IMR-90 (cell line): ENCODE measurements around the gene TRAP1. TPM values are rescaled to one million over a fixed set of nuclear protein-coding genes. Genes with fewer than 3 reads are reported as not detected.

ENCODE experiments used
- ATAC-seq: fragments of 200-7000 bp; cut with Tn5 transposase; 2 replicates; pipeline ENCODE4 v1.9.1; 2020; ENCODE audit warnings: low read depth, mild to moderate bottlenecking, moderate library complexity
- BruUV-seq: library from RNA; stranded (reverse); fragments of 400-500 nt; replicated peaks from 2 replicates; lab custom pipeline; 2021; lab: Mats Ljungman, UMichigan
- CTCF ChIA-PET: fragments of 300-600 bp; formaldehyde crosslinking; extraction: SDS; loops from one replicate; lab custom pipeline; 2021; ENCODE audit warnings: antibody characterized with exemption; lab: Yijun Ruan, JAX
- POLR2A ChIA-PET: fragments of 300-600 bp; sonication (Branson Sonifier 250); formaldehyde crosslinking; loops from one replicate; lab custom pipeline; 2022; ENCODE audit warnings: antibody characterized with exemption; ENCODE audit not compliant: unreplicated experiment; lab: Charles Lee
- DNase-seq: peaks from one replicate; pipeline ENCODE4 v3.0.0; 2013
- H2AFZ ChIP-seq: replicated peaks from 2 replicates; pipeline ENCODE3; 2013; ENCODE audit warnings: low read length, mild to moderate bottlenecking; ENCODE audit not compliant: poor library complexity
- H2AK5ac ChIP-seq: 2 replicates; pipeline ENCODE4 v1.6.1; 2013; ENCODE audit warnings: low read depth, low read length, inconsistent platforms
- H2AK9ac ChIP-seq: replicated peaks from 2 replicates; pipeline ENCODE3; 2013; ENCODE audit warnings: mild to moderate bottlenecking, low read depth, low read length, moderate library complexity; ENCODE audit not compliant: poor library complexity
- H2BK120ac ChIP-seq: 2 replicates; pipeline ENCODE4 v1.6.1; 2013; ENCODE audit warnings: low read depth, low read length, inconsistent platforms
- H2BK15ac ChIP-seq: 3 replicates; pipeline ENCODE4 v1.6.1; 2013; ENCODE audit warnings: low read depth, low read length, inconsistent platforms
- H2BK20ac ChIP-seq: 2 replicates; pipeline ENCODE4 v1.6.1; 2013; ENCODE audit warnings: low read depth, mild to moderate bottlenecking, inconsistent platforms, low read length, moderate library complexity
- H2BK5ac ChIP-seq: 2 replicates; pipeline ENCODE4 v1.6.1; 2013; ENCODE audit warnings: mild to moderate bottlenecking, low read depth, low read length, inconsistent platforms; ENCODE audit not compliant: poor library complexity, severe bottlenecking
- H3K14ac ChIP-seq: replicated peaks from 2 replicates; pipeline ENCODE4 v1.6.1; 2013; ENCODE audit warnings: low read depth, low read length, inconsistent platforms
- H3K18ac ChIP-seq: 2 replicates; pipeline ENCODE4 v1.6.1; 2013; ENCODE audit warnings: low read depth, low read length, control low read depth
- H3K23ac ChIP-seq: 2 replicates; pipeline ENCODE4 v1.6.1; 2013; ENCODE audit warnings: low read depth, low read length, inconsistent platforms
- H3K27ac ChIP-seq: 2 replicates; pipeline ENCODE4 v1.5.1; 2013; ENCODE audit warnings: mild to moderate bottlenecking, control low read depth, low read length; ENCODE audit not compliant: insufficient read depth
- H3K27me3 ChIP-seq: 2 replicates; pipeline ENCODE4 v1.6.1; 2013; ENCODE audit warnings: low read length; ENCODE audit not compliant: control insufficient read depth, insufficient read depth
- H3K36me3 ChIP-seq: 2 replicates; pipeline ENCODE4 v1.6.1; 2013; ENCODE audit warnings: low read length, mixed read lengths; ENCODE audit not compliant: control insufficient read depth, insufficient read depth
- H3K4ac ChIP-seq: 2 replicates; pipeline ENCODE4 v1.6.1; 2013; ENCODE audit warnings: low read depth, low read length, inconsistent platforms
- H3K4me1 ChIP-seq: 2 replicates; pipeline ENCODE4 v1.6.1; 2013; ENCODE audit warnings: low read length, mixed read lengths; ENCODE audit not compliant: control insufficient read depth, insufficient read depth
- H3K4me2 ChIP-seq: 2 replicates; pipeline ENCODE4 v1.6.1; 2013; ENCODE audit warnings: low read depth, mild to moderate bottlenecking, control low read depth, low read length, moderate library complexity
- H3K4me3 ChIP-seq: 2 replicates; pipeline ENCODE4 v1.5.1; 2013; ENCODE audit warnings: low read depth, mild to moderate bottlenecking, control low read depth, low read length, moderate library complexity; ENCODE audit not compliant: insufficient read depth
- H3K56ac ChIP-seq: 2 replicates; pipeline ENCODE4 v1.6.1; 2013; ENCODE audit warnings: low read length, inconsistent platforms; ENCODE audit not compliant: insufficient read depth; ENCODE audit errors: extremely low read depth
- H3K79me1 ChIP-seq, 2 experiments: 2 replicates each; pipeline ENCODE4 v1.6.1; 2013; ENCODE audit warnings: low read length in 2 of 2, inconsistent platforms in 1 of 2, low read depth in 1 of 2
- H3K9ac ChIP-seq: 2 replicates; pipeline ENCODE4 v1.6.1; 2013; ENCODE audit warnings: low read depth, low read length, control low read depth
- H3K9me1 ChIP-seq: 2 replicates; pipeline ENCODE4 v1.6.1; 2013; ENCODE audit warnings: low read length, inconsistent platforms; ENCODE audit not compliant: insufficient read depth
- H3K9me3 ChIP-seq: 2 replicates; pipeline ENCODE4 v1.6.1; 2013; ENCODE audit warnings: low read length; ENCODE audit not compliant: control insufficient read depth, insufficient read depth
- H4K20me1 ChIP-seq: 2 replicates; pipeline ENCODE4 v1.6.1; 2013; ENCODE audit warnings: low read length, inconsistent platforms; ENCODE audit not compliant: insufficient read depth
- H4K5ac ChIP-seq: 2 replicates; pipeline ENCODE4 v1.6.1; 2013; ENCODE audit warnings: mild to moderate bottlenecking, low read depth, low read length, control low read depth
- H4K8ac ChIP-seq, 2 experiments: 2 replicates each; pipeline ENCODE4 v1.6.1; 2013; ENCODE audit warnings: low read depth in 2 of 2, low read length in 2 of 2, control low read depth in 1 of 2, inconsistent platforms in 1 of 2
- H4K91ac ChIP-seq: 2 replicates; pipeline ENCODE4 v1.6.1; 2013; ENCODE audit warnings: low read depth, low read length, inconsistent platforms; ENCODE audit not compliant: insufficient read depth
- BHLHE40 ChIP-seq: fragments of 150-350 bp; IDR thresholded peaks from 2 replicates; pipeline ENCODE4 v1.6.1; 2016; ENCODE audit warnings: mild to moderate bottlenecking, low read depth, low read length
- CHD1 ChIP-seq: IDR thresholded peaks from 2 replicates; pipeline ENCODE4 v1.6.1; 2012; ENCODE audit warnings: low read depth, low read length, improper control_type of control experiment
- FOS ChIP-seq: fragments of 150-350 bp; IDR thresholded peaks from 2 replicates; pipeline ENCODE4 v1.6.1; 2016; ENCODE audit warnings: low read depth, low read length
- MAFK ChIP-seq: IDR thresholded peaks from 2 replicates; pipeline ENCODE4 v1.6.1; 2012; ENCODE audit warnings: low read depth, low read length, improper control_type of control experiment
- MAZ ChIP-seq: IDR thresholded peaks from 2 replicates; pipeline ENCODE4 v1.6.1; 2012; ENCODE audit warnings: low read depth, mild to moderate bottlenecking, low read length, improper control_type of control experiment, moderate library complexity, borderline replicate concordance
- MXI1 ChIP-seq: IDR thresholded peaks from 2 replicates; pipeline ENCODE4 v1.6.1; 2012; ENCODE audit warnings: low read depth, mild to moderate bottlenecking, low read length, moderate library complexity, borderline replicate concordance
- NFE2L2 ChIP-seq: fragments of 150-350 bp; IDR thresholded peaks from 2 replicates; pipeline ENCODE4 v1.6.1; 2016; ENCODE audit warnings: low read depth, mild to moderate bottlenecking, low read length
- POLR2A ChIP-seq: IDR thresholded peaks from 2 replicates; pipeline ENCODE4 v1.6.1; 2012; ENCODE audit warnings: mild to moderate bottlenecking, low read depth, low read length
- RAD21 ChIP-seq: IDR thresholded peaks from 2 replicates; pipeline ENCODE4 v1.6.1; 2012; ENCODE audit warnings: low read length, improper control_type of control experiment
- RCOR1 ChIP-seq: IDR thresholded peaks from 2 replicates; pipeline ENCODE4 v1.6.1; 2012; ENCODE audit warnings: mild to moderate bottlenecking, low read length, improper control_type of control experiment; ENCODE audit not compliant: insufficient replicate concordance
- RFX5 ChIP-seq: IDR thresholded peaks from 2 replicates; pipeline ENCODE4 v1.8.0; 2012; ENCODE audit warnings: low read depth, mild to moderate bottlenecking, low read length, moderate library complexity
- SMC3 ChIP-seq: fragments of 150-350 bp; IDR thresholded peaks from 2 replicates; pipeline ENCODE4 v1.6.1; 2016; ENCODE audit warnings: low read depth, mild to moderate bottlenecking, antibody characterized with exemption, low read length, moderate library complexity
- WGBS, 2 experiments: methylation state at CpG; one replicate each; pipeline versions ENCODE4 v1.1.5 to v1.1.7; 2013; ENCODE audit warnings: missing lambda C conversion rate in 2 of 2; ENCODE audit not compliant: insufficient read length in 1 of 2; ENCODE audit errors: extremely low coverage in 2 of 2; 5-methylcytosine and 5-hydroxymethylcytosine counted together
- dilution Hi-C: fragments of 300-500 bp; cut with HindIII; formaldehyde crosslinking; loops from one replicate; pipeline ENCODE4 v1.14.3; 2018; ENCODE audit warnings: low sequenced_read_pairs; ENCODE audit not compliant: unreplicated experiment
- in situ Hi-C: fragments of 300-500 bp; cut with MboI; formaldehyde crosslinking; loops from 3 replicates; pipeline ENCODE4 v1.14.3; 2019; ENCODE audit warnings: low sequenced_read_pairs, inconsistent platforms, mixed read lengths
- intact Hi-C: fragments of 100-400 bp; cut with micrococcal nuclease; formaldehyde crosslinking; loops from 2 replicates; pipeline ENCODE4 v1.10.0; 2022
- polyA plus RNA-seq, 3 experiments: library from polyadenylated mRNA; depleted of rRNA; stranded (reverse); fragments of >200 nt; gene quantifications; 2 replicates each; pipeline ENCODE4 v1.2.3, GENCODE V29; 2012; ENCODE audit warnings: low replicate concordance in 1 of 3
- total RNA-seq: library from RNA; depleted of rRNA; stranded (reverse); fragments of >200 nt; gene quantifications from 2 replicates; pipeline ENCODE4 v1.2.3, GENCODE V29; 2012
- TF ChIP-seq, protein P1 (sequence below): fragments of 150-350 bp; IDR thresholded peaks from 2 replicates; pipeline ENCODE4 v1.6.1; 2016; ENCODE audit warnings: low read depth, mild to moderate bottlenecking, low read length, moderate library complexity, borderline replicate concordance
- TF ChIP-seq, protein P2 (sequence below): conservative IDR thresholded peaks from 2 replicates; pipeline ENCODE4 v1.5.1; 2012; ENCODE audit warnings: mild to moderate bottlenecking, low read depth, low read length, improper control_type of control experiment
- TF ChIP-seq, protein P3 (sequence below): fragments of 150-350 bp; IDR thresholded peaks from 2 replicates; pipeline ENCODE4 v1.6.1; 2017; ENCODE audit warnings: mild to moderate bottlenecking, antibody characterized with exemption, low read length, low read depth

The TRAP1 gene
- total and polyA plus RNA-seq, 2 of the 4 experiments (the other 2 are of a cell fraction), result 139 to 145 TPM

GRCh38 chr16:3755249-3755648 is 37.9 kb upstream of the TRAP1 start:
- Histone ChIP-seq H4K5ac (no peak overlapping the region), H3K9ac (no peak overlapping the region), H4K20me1 (peaks cover 14% of the 10 kb centered on the region; the same call in 1 of the 2 replicates), H2BK5ac (peak overlapping the region; percentile 28), H3K36me3 (peaks cover 50% of the 10 kb centered on the region), H3K56ac (no peak overlapping the region), H3K14ac (0 out of 2 replicates have a peak overlapping the region, but pooled peaks have one; percentile 30), H3K4ac (no peak overlapping the region), H3K4me2 (0 out of 2 replicates have a peak overlapping the region, but pooled peaks have one; percentile 28), H3K9me1 (peaks cover 22% of the 10 kb centered on the region), H3K79me1 (peaks cover 37 to 76% of the 10 kb centered on the region in 2 experiments), H3K27me3 (no peaks in the 10 kb centered on the region), H2BK15ac (no peak overlapping the region), H4K8ac (no peak overlapping the region), H3K9me3 (no peaks in the 10 kb centered on the region), H2AK9ac (no peak overlapping the region), H2AFZ (no peak overlapping the region), H3K27ac (no peak overlapping the region), H3K23ac (no peak overlapping the region), H3K4me3 (no peak overlapping the region), H3K4me1 (peaks cover 7% of the 10 kb centered on the region), H2BK20ac (no peak overlapping the region), H4K91ac (no peak overlapping the region), H2AK5ac (no peak overlapping the region), H3K18ac (peak overlapping the region; percentile 34; the same call in 1 of the 2 replicates), H2BK120ac (no peak overlapping the region; the same call in 1 of the 2 replicates)
- CTCF ChIA-PET, result no interaction called here
- POLR2A ChIA-PET, result no interaction called here
- in situ Hi-C loops (no loop called here), dilution Hi-C loops (no loop called here), intact Hi-C loops (no loop called here)
- DNase-seq, result no peak
- no peak for ATAC-seq
- TF ChIP-seq RFX5, result no peak
- no peak for TF ChIP-seq MAFK
- TF ChIP-seq MAZ, result no peak
- no peak for TF ChIP-seq RAD21
- TF ChIP-seq NFE2L2, result no peak
- TF ChIP-seq POLR2A, result no peak
- TF ChIP-seq, protein P1, sequence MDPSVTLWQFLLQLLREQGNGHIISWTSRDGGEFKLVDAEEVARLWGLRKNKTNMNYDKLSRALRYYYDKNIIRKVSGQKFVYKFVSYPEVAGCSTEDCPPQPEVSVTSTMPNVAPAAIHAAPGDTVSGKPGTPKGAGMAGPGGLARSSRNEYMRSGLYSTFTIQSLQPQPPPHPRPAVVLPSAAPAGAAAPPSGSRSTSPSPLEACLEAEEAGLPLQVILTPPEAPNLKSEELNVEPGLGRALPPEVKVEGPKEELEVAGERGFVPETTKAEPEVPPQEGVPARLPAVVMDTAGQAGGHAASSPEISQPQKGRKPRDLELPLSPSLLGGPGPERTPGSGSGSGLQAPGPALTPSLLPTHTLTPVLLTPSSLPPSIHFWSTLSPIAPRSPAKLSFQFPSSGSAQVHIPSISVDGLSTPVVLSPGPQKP, result no peak
- no peak for TF ChIP-seq FOS
- no peak for TF ChIP-seq RCOR1
- TF ChIP-seq SMC3, result no peak
- TF ChIP-seq MXI1, result no peak
- TF ChIP-seq, protein P2, sequence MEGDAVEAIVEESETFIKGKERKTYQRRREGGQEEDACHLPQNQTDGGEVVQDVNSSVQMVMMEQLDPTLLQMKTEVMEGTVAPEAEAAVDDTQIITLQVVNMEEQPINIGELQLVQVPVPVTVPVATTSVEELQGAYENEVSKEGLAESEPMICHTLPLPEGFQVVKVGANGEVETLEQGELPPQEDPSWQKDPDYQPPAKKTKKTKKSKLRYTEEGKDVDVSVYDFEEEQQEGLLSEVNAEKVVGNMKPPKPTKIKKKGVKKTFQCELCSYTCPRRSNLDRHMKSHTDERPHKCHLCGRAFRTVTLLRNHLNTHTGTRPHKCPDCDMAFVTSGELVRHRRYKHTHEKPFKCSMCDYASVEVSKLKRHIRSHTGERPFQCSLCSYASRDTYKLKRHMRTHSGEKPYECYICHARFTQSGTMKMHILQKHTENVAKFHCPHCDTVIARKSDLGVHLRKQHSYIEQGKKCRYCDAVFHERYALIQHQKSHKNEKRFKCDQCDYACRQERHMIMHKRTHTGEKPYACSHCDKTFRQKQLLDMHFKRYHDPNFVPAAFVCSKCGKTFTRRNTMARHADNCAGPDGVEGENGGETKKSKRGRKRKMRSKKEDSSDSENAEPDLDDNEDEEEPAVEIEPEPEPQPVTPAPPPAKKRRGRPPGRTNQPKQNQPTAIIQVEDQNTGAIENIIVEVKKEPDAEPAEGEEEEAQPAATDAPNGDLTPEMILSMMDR, result no peak
- TF ChIP-seq CHD1, result no peak
- TF ChIP-seq BHLHE40, result no peak
- TF ChIP-seq, protein P3, sequence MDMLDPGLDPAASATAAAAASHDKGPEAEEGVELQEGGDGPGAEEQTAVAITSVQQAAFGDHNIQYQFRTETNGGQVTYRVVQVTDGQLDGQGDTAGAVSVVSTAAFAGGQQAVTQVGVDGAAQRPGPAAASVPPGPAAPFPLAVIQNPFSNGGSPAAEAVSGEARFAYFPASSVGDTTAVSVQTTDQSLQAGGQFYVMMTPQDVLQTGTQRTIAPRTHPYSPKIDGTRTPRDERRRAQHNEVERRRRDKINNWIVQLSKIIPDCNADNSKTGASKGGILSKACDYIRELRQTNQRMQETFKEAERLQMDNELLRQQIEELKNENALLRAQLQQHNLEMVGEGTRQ, result no peak
- no TSS peak for BruUV-seq
- no CpG with 5 or more reads among the region's 4 CpGs for WGBS, 2 experiments
